Measurements from ENCODE around the gene GALR2. TPM values are rescaled to one million over a fixed set of nuclear protein-coding genes. Genes with fewer than 3 reads are reported as not detected.
A peak's percentile ranks its signal among the peaks of the same experiment; 100 is the strongest.
"Not testable (repeated sequence)": the region's sequence is repeated elsewhere in the genome, so short reads cannot be mapped to it uniquely, and the experiment has no call there.

GALR2 gene
- total RNA-seq, 1 experiment from 2014 or later = 1.1 TPM

- DNase-seq (ENCODE audit: low spot score) = peak; percentile 42
Observed at GRCh38 chr17:76050538-76051467, 23.8 kb upstream of the GALR2 start.

- DNase-seq (ENCODE audit: low spot score) = no peak
Observed at GRCh38 chr17:76051561-76051960, 23.0 kb upstream of the GALR2 start.

- peak; percentile 70 for DNase-seq (ENCODE audit: low spot score)
Observed at GRCh38 chr17:76053246-76054111, 21.1 kb upstream of the GALR2 start.

GRCh38 chr17:76054112-76054476, 20.5 kb upstream of the GALR2 start:
- peak; percentile 61 for DNase-seq (ENCODE audit: low spot score)

GRCh38 chr17:76056882-76057281, 17.7 kb upstream of the GALR2 start:
- peak; percentile 22 for DNase-seq (ENCODE audit: low spot score)

GRCh38 chr17:76058264-76058663, 16.3 kb upstream of the GALR2 start:
- DNase-seq (ENCODE audit: low spot score) = not testable (repeated sequence)

- no peak for DNase-seq (ENCODE audit: low spot score)
Observed at GRCh38 chr17:76063875-76064546, 10.6 kb upstream of the GALR2 start.

GRCh38 chr17:76065775-76066174, 8.8 kb upstream of the GALR2 start:
- no peak for DNase-seq (ENCODE audit: low spot score)

- DNase-seq (ENCODE audit: low spot score) = no peak
Observed at GRCh38 chr17:76071531-76072147, 2.9 kb upstream of the GALR2 start.

- peak; percentile 89 for DNase-seq (ENCODE audit: low spot score)
Observed at GRCh38 chr17:76072148-76072858, 2.3 kb upstream of the GALR2 start, which contains the start of gene SRP68. SRP68 (minus strand) TSS chr17:76072517; CDS start chr17:76072491, 26 bp downstream.

- DNase-seq (ENCODE audit: low spot score) = no peak
Observed at GRCh38 chr17:76075364-76076145, 974 bp downstream of the GALR2 start.

- DNase-seq (ENCODE audit: low spot score) = no peak
Observed at GRCh38 chr17:76076146-76076764, 1.7 kb downstream of the GALR2 start.

GRCh38 chr17:76076765-76077583, 2.4 kb downstream of the GALR2 start:
- no peak for DNase-seq (ENCODE audit: low spot score)

GRCh38 chr17:76077584-76078110, 3.1 kb downstream of the GALR2 start:
- DNase-seq (ENCODE audit: low spot score) = no peak

GRCh38 chr17:76078370-76078769, 3.8 kb downstream of the GALR2 start:
- not testable (repeated sequence) for DNase-seq (ENCODE audit: low spot score)

GRCh38 chr17:76078860-76079534, 4.4 kb downstream of the GALR2 start, which contains the start of gene ZACN:
ZACN (plus strand) TSS chr17:76079182; CDS start chr17:76079265, 83 bp downstream.
- DNase-seq (ENCODE audit: low spot score) = no peak

GRCh38 chr17:76079535-76079955, 5.0 kb downstream of the GALR2 start:
- DNase-seq (ENCODE audit: low spot score) = no peak
